K562 (cell line): ENCODE results near the gene MMS19. TPM values are rescaled to one million over a fixed set of nuclear protein-coding genes. Genes with fewer than 3 reads are reported as not detected.

Experiments
- C11orf30 ChIP-seq: fragments of 450-650 bp; IDR thresholded peaks from 2 replicates; pipeline ENCODE4 v1.6.1; 2016; ENCODE audit warnings: low read depth, mild to moderate bottlenecking
- CCNT2 ChIP-seq: IDR thresholded peaks from 2 replicates; pipeline ENCODE4 v1.6.1; 2011; ENCODE audit warnings: borderline replicate concordance, low read depth, mild to moderate bottlenecking, moderate library complexity, mixed read lengths, low read length; ENCODE audit not compliant: insufficient read length; ENCODE audit errors: extremely low read depth
- ELF1 ChIP-seq: fragments of 200-800 bp; sonication (Bioruptor generic); IDR thresholded peaks from 2 replicates; pipeline ENCODE4 v1.6.1; 2016; ENCODE audit warnings: missing genetic modification characterization, missing compliant biosample characterization
- ETV1 ChIP-seq: fragments of 450-650 bp; conservative IDR thresholded peaks from 2 replicates; pipeline ENCODE4 v1.6.1; 2016; ENCODE audit warnings: missing genetic modification characterization, control low read depth, low read depth, missing compliant biosample characterization
- HDAC2 ChIP-seq: fragments of 450-650 bp; IDR thresholded peaks from 2 replicates; pipeline ENCODE4 v1.6.1; 2016; ENCODE audit warnings: mild to moderate bottlenecking
- MTA2 ChIP-seq: fragments of 450-650 bp; IDR thresholded peaks from 2 replicates; pipeline ENCODE4 v1.6.1; 2016; ENCODE audit warnings: low read depth
- NRF1 ChIP-seq, 2 experiments: fragments of 450-650 bp; IDR thresholded peaks in 1 of 2; conservative IDR thresholded peaks in 1 of 2; 2 replicates each; pipeline ENCODE4 v1.6.1; 2014; ENCODE audit warnings: mild to moderate bottlenecking in 2 of 2
- PATZ1 ChIP-seq: fragments of 250-450 bp; sonication (Bioruptor Pico); IDR thresholded peaks from 2 replicates; pipeline ENCODE4 v1.5.0; 2020; ENCODE audit warnings: mild to moderate bottlenecking, borderline replicate concordance
- TEAD4 ChIP-seq, 2 experiments: sonication (generic) in 1 of 2; formaldehyde crosslinking in 1 of 2; IDR thresholded peaks; 2 replicates each; pipeline versions ENCODE4 v1.6.1 to v1.8.0; 2012 to 2022; ENCODE audit warnings: borderline replicate concordance in 1 of 2, inconsistent platforms in 1 of 2, low read length in 1 of 2, mild to moderate bottlenecking in 1 of 2, missing genetic modification reagents in 1 of 2
- ZNF143 ChIP-seq: sonication (generic); formaldehyde crosslinking; IDR thresholded peaks from 2 replicates; pipeline ENCODE4 v1.9.0; 2022; ENCODE audit warnings: mild to moderate bottlenecking, missing genetic modification reagents
- polyA plus RNA-seq, 8 experiments: library from polyadenylated mRNA; depleted of rRNA in 4 of 8; stranded (reverse) in 5 of 8; unstranded in 3 of 8; fragments of >200 nt; fragmentation: Nextera tagmentation in 2 of 8; fragmentation: Illumina TruSeq in 1 of 8; extraction: Ambion mirVana in 2 of 8; extraction: Trizol in 1 of 8; gene quantifications; 2 replicates each; pipeline versions ENCODE4 v1.2.1 to v1.2.3, GENCODE V29; 2011 to 2014; ENCODE audit warnings: inconsistent platforms in 1 of 8, missing spikeins in 1 of 8
- total RNA-seq, 7 experiments: library from RNA; depleted of rRNA in 6 of 7; stranded (reverse); fragments of >200 nt in 6 of 7; fragmentation: Illumina TruSeq in 2 of 7; extraction: Trizol in 2 of 7; gene quantifications; 2 replicates each; pipeline versions ENCODE4 v1.2.1 to v1.2.3, GENCODE V29; 2011 to 2021; ENCODE audit warnings: low replicate concordance in 1 of 7
- TF ChIP-seq, protein P1 (sequence below): fragments of 450-650 bp; IDR thresholded peaks from 2 replicates; pipeline ENCODE4 v1.6.1; 2016; ENCODE audit warnings: antibody characterized with exemption
- TF ChIP-seq, protein P2 (sequence below): conservative IDR thresholded peaks from 2 replicates; pipeline ENCODE4 v1.6.1; 2011; ENCODE audit warnings: low read depth, mild to moderate bottlenecking, low read length; ENCODE audit not compliant: control insufficient read depth
- TF ChIP-seq, protein P3 (sequence below): sonication (generic); formaldehyde crosslinking; IDR thresholded peaks from 2 replicates; pipeline ENCODE4 v1.9.0; 2022; ENCODE audit warnings: mild to moderate bottlenecking, missing genetic modification reagents
- TF ChIP-seq, protein P4 (sequence below): fragments of 450-650 bp; IDR thresholded peaks from 2 replicates; pipeline ENCODE4 v1.6.1; 2018; ENCODE audit not compliant: partially characterized antibody

MMS19 gene
- total and polyA plus RNA-seq, 9 of the 15 experiments (the other 6 are each of a cell fraction or from before 2014, with no cell fraction given), result 40.1 to 110 (median 62.9) TPM

DNA sequence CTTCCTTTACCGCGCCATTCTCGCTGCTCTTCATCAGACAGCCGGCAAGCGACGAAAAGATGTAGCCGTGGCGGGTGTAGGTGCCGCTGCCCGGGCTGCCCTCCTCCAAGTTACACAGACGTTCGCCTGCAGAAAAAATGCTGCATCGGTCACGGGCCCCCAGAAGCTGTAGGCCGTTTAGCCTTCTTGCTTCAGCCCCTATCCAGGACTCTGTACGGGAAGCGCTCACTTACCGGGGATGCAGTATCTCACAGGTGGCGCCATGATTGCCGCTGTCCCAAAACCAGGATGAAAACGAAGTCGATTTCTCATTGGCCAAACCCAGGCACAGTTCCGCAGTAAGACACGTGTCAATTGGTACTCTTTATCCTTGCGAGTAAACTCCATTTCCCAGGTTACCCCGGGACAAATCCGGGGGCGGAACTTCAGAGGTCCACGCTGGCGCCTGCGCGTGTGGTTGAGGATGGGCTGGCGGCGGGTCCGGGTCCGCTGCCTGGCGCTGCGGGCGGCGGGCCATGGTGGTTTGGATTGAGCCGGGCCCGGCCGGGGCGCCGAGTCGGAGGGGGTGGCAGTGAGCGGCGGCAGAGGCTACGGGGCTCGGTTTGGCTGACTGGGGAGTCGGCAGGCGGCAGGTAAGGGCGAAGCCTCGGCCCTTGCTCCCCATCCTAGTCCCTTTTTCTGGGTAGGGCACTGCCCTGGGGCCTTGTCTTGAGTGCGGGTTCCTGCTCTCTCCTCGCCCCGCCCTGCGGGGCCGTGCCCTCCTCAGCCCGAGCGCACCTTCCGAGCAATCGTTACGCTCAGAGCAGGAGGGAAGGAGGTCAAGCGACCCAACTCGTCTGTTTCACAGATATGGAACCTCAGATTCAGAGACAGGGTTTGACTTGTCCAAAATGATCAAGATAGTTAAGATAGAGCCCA, 52.2 kb downstream of the MMS19 start, which contains the start of the genes EXOSC1 and ZDHHC16 (continued):
- TF ChIP-seq ETV1 (tag) (no peak), TEAD4 (IDR thresholded peaks at IDR 0.05; ENCODE audit: low read length) (no peak), TEAD4 (CRISPR knock-in tag; IDR thresholded peaks at IDR 0.05; ENCODE audit: borderline replicate concordance) (no peak), C11orf30 (peak; percentile 91), PATZ1 (no peak), ELF1 (tag) (peak; percentile 56; the same call in 1 of the 2 replicates), HDAC2 (0 out of 2 replicates have a peak, but pooled peaks have one; percentile 41), NRF1 (conservative IDR thresholded peaks at IDR 0.05 in 1 of 2, IDR thresholded peaks at IDR 0.05 in 1 of 2) (peak; percentile 95 to 96), MTA2 (no peak), CCNT2 (peak; percentile 36), ZNF143 (peak; percentile 88)
- TF ChIP-seq, protein P1, sequence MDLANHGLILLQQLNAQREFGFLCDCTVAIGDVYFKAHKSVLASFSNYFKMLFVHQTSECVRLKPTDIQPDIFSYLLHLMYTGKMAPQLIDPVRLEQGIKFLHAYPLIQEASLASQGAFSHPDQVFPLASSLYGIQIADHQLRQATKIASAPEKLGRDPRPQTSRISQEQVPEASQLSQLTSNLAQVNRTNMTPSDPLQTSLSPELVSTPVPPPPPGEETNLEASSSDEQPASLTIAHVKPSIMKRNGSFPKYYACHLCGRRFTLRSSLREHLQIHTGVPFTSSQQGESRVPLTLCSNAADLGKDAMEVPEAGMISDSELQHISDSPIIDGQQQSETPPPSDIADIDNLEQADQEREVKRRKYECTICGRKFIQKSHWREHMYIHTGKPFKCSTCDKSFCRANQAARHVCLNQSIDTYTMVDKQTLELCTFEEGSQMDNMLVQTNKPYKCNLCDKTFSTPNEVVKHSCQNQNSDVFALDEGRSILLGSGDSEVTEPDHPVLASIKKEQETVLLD, result peak; percentile 53; the same call in 1 of the 2 replicates
- TF ChIP-seq, protein P2, sequence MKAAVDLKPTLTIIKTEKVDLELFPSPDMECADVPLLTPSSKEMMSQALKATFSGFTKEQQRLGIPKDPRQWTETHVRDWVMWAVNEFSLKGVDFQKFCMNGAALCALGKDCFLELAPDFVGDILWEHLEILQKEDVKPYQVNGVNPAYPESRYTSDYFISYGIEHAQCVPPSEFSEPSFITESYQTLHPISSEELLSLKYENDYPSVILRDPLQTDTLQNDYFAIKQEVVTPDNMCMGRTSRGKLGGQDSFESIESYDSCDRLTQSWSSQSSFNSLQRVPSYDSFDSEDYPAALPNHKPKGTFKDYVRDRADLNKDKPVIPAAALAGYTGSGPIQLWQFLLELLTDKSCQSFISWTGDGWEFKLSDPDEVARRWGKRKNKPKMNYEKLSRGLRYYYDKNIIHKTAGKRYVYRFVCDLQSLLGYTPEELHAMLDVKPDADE, result peak; percentile 82; the same call in 1 of the 2 replicates
- TF ChIP-seq, protein P3, sequence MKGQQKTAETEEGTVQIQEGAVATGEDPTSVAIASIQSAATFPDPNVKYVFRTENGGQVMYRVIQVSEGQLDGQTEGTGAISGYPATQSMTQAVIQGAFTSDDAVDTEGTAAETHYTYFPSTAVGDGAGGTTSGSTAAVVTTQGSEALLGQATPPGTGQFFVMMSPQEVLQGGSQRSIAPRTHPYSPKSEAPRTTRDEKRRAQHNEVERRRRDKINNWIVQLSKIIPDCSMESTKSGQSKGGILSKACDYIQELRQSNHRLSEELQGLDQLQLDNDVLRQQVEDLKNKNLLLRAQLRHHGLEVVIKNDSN (CRISPR knock-in tag), result peak; percentile 79
- TF ChIP-seq, protein P4, sequence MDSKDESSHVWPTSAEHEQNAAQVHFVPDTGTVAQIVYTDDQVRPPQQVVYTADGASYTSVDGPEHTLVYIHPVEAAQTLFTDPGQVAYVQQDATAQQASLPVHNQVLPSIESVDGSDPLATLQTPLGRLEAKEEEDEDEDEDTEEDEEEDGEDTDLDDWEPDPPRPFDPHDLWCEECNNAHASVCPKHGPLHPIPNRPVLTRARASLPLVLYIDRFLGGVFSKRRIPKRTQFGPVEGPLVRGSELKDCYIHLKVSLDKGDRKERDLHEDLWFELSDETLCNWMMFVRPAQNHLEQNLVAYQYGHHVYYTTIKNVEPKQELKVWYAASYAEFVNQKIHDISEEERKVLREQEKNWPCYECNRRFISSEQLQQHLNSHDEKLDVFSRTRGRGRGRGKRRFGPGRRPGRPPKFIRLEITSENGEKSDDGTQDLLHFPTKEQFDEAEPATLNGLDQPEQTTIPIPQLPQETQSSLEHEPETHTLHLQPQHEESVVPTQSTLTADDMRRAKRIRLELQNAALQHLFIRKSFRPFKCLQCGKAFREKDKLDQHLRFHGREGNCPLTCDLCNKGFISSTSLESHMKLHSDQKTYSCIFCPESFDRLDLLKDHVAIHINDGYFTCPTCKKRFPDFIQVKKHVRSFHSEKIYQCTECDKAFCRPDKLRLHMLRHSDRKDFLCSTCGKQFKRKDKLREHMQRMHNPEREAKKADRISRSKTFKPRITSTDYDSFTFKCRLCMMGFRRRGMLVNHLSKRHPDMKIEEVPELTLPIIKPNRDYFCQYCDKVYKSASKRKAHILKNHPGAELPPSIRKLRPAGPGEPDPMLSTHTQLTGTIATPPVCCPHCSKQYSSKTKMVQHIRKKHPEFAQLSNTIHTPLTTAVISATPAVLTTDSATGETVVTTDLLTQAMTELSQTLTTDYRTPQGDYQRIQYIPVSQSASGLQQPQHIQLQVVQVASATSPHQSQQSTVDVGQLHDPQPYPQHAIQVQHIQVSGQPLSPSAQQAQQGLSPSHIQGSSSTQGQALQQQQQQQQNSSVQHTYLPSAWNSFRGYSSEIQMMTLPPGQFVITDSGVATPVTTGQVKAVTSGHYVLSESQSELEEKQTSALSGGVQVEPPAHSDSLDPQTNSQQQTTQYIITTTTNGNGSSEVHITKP, result peak; percentile 14
